A673 (cell line): ENCODE measurements around the gene COQ8B. TPM values are rescaled to one million over a fixed set of nuclear protein-coding genes. Genes with fewer than 3 reads are reported as not detected.

Source experiments
- BruUV-seq: library from RNA; stranded (reverse); fragments of 400-500 nt; replicated peaks from 2 replicates; lab custom pipeline; 2021; lab: Mats Ljungman, UMichigan
- CTCF ChIA-PET: fragments of 300-600 bp; sonication (Branson Sonifier 250); formaldehyde crosslinking; loops from one replicate; lab custom pipeline; 2022; ENCODE audit warnings: antibody characterized with exemption; lab: Charles Lee
- POLR2A ChIA-PET: fragments of 300-600 bp; sonication (Branson Sonifier 250); formaldehyde crosslinking; loops from one replicate; lab custom pipeline; 2022; ENCODE audit warnings: antibody characterized with exemption; ENCODE audit not compliant: low non-redundant PET; lab: Charles Lee
- DNase-seq: peaks from one replicate; pipeline ENCODE4 v3.0.0-alpha.2; 2015; ENCODE audit warnings: low spot score
- H3K27ac ChIP-seq: fragments of 200-600 bp; sonication (generic); 2 replicates; pipeline ENCODE4 v1.5.1; 2016; ENCODE audit warnings: mixed run types, low read depth, mild to moderate bottlenecking, mixed read lengths, antibody characterized with exemption, low read length; ENCODE audit not compliant: poor library complexity, severe bottlenecking
- H3K27me3 ChIP-seq: fragments of 200-600 bp; sonication (generic); replicated peaks from 2 replicates; pipeline ENCODE4 v1.6.1; 2017; ENCODE audit warnings: mixed run types, low read depth, mild to moderate bottlenecking, mixed read lengths, antibody characterized with exemption, low read length; ENCODE audit not compliant: insufficient read depth, poor library complexity
- H3K36me3 ChIP-seq: fragments of 200-600 bp; sonication (generic); 2 replicates; pipeline ENCODE4 v1.6.1; 2016; ENCODE audit warnings: mixed run types, mild to moderate bottlenecking, mixed read lengths, antibody characterized with exemption, low read length; ENCODE audit not compliant: insufficient read depth, poor library complexity, severe bottlenecking
- H3K4me1 ChIP-seq: fragments of 200-600 bp; sonication (generic); 2 replicates; pipeline ENCODE4 v1.6.1; 2017; ENCODE audit warnings: mixed run types, mild to moderate bottlenecking, mixed read lengths, antibody characterized with exemption, low read length; ENCODE audit not compliant: insufficient read depth, poor library complexity, severe bottlenecking
- H3K4me3 ChIP-seq: fragments of 200-600 bp; sonication (generic); 2 replicates; pipeline ENCODE4 v1.5.1; 2016; ENCODE audit warnings: low read depth, mixed run types, mild to moderate bottlenecking, mixed read lengths, low read length; ENCODE audit not compliant: poor library complexity, severe bottlenecking
- H3K9me3 ChIP-seq: fragments of 200-600 bp; sonication (generic); 2 replicates; pipeline ENCODE4 v1.6.1; 2016; ENCODE audit warnings: mixed run types, low read depth, mild to moderate bottlenecking, mixed read lengths, antibody characterized with exemption, low read length; ENCODE audit not compliant: poor library complexity, severe bottlenecking
- EZH2 ChIP-seq: fragments of 200-600 bp; sonication (generic); IDR thresholded peaks from 2 replicates; pipeline ENCODE4 v1.6.1; 2017; ENCODE audit warnings: borderline replicate concordance, low read depth, mild to moderate bottlenecking, mixed read lengths, antibody characterized with exemption, low read length; ENCODE audit not compliant: poor library complexity, severe bottlenecking
- intact Hi-C: fragments of 100-400 bp; cut with micrococcal nuclease; formaldehyde crosslinking; loops from one replicate; pipeline ENCODE4 v1.10.0; 2022; ENCODE audit not compliant: unreplicated experiment
- total RNA-seq: library from RNA; stranded (reverse); gene quantifications from 2 replicates; pipeline ENCODE4 v1.2.3, GENCODE V29; 2021
- TF ChIP-seq, protein P1 (sequence below): fragments of 300-800, 200-600 bp; sonication (generic); conservative IDR thresholded peaks from 2 replicates; pipeline ENCODE4 v1.5.1; 2017; ENCODE audit warnings: low read depth, mild to moderate bottlenecking, antibody characterized with exemption, low read length, moderate library complexity, mixed read lengths

COQ8B gene
- total RNA-seq, 1 experiment from 2014 or later = 34.1 TPM

DNA sequence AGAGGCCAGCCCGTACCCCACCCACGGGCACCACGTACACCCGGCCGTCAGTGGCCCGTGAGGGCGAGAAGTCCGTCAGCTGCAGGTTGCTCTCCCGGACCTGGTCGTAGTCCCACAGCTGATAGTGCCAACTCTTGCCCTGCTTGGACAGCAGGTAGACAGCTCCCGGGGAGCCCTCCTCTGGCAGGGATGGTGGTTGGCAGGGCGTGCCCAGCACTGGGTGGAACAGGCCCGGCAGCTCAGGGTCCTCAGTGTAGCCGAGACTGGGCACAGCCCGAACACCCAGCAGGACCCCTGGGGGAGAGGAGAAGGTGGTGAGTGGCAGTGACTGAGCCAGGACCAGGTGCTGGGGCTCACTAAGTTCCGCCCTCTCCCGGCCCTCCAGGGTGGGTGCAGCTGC is 25.8 kb upstream of the COQ8B start:
- TF ChIP-seq, protein P1, sequence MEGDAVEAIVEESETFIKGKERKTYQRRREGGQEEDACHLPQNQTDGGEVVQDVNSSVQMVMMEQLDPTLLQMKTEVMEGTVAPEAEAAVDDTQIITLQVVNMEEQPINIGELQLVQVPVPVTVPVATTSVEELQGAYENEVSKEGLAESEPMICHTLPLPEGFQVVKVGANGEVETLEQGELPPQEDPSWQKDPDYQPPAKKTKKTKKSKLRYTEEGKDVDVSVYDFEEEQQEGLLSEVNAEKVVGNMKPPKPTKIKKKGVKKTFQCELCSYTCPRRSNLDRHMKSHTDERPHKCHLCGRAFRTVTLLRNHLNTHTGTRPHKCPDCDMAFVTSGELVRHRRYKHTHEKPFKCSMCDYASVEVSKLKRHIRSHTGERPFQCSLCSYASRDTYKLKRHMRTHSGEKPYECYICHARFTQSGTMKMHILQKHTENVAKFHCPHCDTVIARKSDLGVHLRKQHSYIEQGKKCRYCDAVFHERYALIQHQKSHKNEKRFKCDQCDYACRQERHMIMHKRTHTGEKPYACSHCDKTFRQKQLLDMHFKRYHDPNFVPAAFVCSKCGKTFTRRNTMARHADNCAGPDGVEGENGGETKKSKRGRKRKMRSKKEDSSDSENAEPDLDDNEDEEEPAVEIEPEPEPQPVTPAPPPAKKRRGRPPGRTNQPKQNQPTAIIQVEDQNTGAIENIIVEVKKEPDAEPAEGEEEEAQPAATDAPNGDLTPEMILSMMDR = no peak
- TF ChIP-seq EZH2 = no peak
- CTCF ChIA-PET = no interaction called here
- no peaks in the 10 kb centered on the region for H3K4me1 ChIP-seq
- intact Hi-C loops = no loop called here
- no peaks in the 10 kb centered on the region for H3K36me3 ChIP-seq
- BruUV-seq = no TSS peak
- no peak overlapping the region for H3K27ac ChIP-seq
- POLR2A ChIA-PET = no interaction called here
- no peak overlapping the region for H3K4me3 ChIP-seq
- H3K9me3 ChIP-seq = no peaks in the 10 kb centered on the region
- no peak for DNase-seq
- H3K27me3 ChIP-seq = no peaks in the 10 kb centered on the region

DNA sequence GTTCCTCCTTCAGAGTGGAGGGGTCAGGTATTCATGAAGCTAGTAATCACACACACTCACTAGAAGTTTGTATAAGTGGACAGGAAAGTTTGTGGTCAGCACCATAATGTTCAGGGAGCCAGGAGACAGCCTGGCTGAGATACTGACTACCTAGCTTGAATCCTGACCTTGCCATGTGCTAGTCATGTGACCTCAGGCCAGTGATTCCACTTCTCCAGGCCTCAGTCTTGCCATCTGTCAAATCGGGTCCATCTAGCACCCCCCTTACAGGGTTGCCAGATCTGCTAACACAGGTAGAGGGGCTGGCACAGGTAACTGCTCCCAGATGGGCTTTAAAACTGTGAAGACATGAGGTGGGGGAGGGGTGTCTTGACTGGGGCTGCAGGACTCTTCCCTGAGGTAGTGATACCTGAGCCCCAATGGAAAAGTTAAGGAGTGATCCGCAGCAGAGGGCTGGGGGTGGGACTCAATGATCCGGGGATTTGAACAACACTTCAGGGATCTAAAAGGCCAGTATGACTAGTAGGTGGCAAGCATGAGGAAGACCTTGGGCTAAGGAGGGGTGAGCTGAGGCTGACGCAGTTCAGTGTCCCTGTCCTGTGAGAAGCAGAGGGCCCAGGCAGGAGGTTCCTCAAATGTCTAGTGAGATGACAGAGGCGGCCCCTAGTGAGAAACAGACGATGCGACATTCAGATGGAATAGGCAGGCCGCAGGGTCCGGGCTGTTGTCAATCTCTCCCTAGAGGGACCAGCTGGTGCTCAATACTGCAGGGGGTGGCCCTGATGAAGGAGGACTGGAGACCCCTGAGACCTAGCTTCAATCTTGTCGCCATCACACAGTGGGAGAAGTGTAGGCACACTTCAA is 25.1 kb upstream of the COQ8B start:
- ChIA-PET POLR2A (no interaction called here), CTCF (no interaction called here)
- BruUV-seq = no TSS peak
- no peaks in the 10 kb centered on the region for H3K9me3 ChIP-seq
- H3K27ac ChIP-seq = no peak overlapping the region
- TF ChIP-seq, protein P1 = no peak
- TF ChIP-seq EZH2 = no peak
- H3K36me3 ChIP-seq = peaks cover 2% of the 10 kb centered on the region
- no peaks in the 10 kb centered on the region for H3K4me1 ChIP-seq
- H3K27me3 ChIP-seq = no peaks in the 10 kb centered on the region
- no peak overlapping the region for H3K4me3 ChIP-seq
- no peak for DNase-seq
- intact Hi-C loops = no loop called here

DNA sequence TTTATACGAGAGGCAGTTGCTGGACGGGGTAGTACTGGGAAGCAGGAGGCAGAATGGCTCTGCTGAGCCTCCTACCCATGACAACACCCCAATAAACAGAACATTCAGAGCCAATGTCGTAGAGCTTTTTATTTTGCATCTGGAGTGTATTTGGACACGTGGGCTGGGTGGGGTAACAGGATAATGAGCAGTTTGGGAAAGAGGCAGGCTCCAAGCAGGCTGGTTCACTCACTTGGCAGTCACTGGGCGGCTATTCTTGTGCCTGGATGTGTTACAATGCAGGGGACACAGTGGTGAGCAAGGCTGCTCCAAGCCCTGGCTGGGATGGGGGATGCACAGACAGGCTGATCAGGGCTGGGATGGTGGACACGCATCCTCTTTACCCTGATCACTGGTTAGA is 24.1 kb upstream of the COQ8B start:
- ChIA-PET POLR2A (no interaction called here), CTCF (no interaction called here)
- H3K27ac ChIP-seq = no peak overlapping the region
- no peaks in the 10 kb centered on the region for H3K9me3 ChIP-seq
- TF ChIP-seq, protein P1 = no peak
- TF ChIP-seq EZH2 = no peak
- DNase-seq = no peak
- intact Hi-C loops = no loop called here
- H3K27me3 ChIP-seq = no peaks in the 10 kb centered on the region
- H3K36me3 ChIP-seq = peaks cover 2% of the 10 kb centered on the region
- no peaks in the 10 kb centered on the region for H3K4me1 ChIP-seq
- BruUV-seq = no TSS peak
- no peak overlapping the region for H3K4me3 ChIP-seq
